NCI-H446 treated with DMSO at 0.1 percent for 48 hours (cell line): Measurements from ENCODE around the gene TESPA1.
A peak's percentile ranks its signal among the peaks of the same experiment; 100 is the strongest.
"Not testable (repeated sequence)": the region's sequence is repeated elsewhere in the genome, so short reads cannot be mapped to it uniquely, and the experiment has no call there.

Experiments used
- DNase-seq: peaks from one replicate; lab custom pipeline; 2025; lab: John Stamatoyannopoulos, UW

Gene TESPA1, protein sequence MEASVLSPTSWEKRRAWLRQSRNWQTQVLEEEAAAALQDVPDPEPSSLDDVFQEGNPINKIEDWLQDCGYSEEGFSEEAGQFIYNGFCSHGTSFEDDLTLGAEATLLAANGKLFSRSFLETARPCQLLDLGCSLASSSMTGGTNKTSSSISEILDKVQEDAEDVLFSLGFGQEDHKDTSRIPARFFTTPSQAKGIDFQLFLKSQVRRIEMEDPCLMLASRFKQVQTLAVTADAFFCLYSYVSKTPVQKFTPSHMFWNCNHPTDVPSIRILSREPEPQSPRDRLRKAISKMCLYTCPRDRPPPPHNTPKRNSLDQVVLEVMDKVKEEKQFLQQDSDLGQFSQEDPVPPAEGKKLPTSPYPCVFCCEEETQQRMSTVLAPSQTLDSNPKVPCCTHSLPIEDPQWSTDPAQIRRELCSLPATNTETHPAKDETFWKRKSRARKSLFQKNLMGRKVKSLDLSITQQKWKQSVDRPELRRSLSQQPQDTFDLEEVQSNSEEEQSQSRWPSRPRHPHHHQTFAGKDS

DNA sequence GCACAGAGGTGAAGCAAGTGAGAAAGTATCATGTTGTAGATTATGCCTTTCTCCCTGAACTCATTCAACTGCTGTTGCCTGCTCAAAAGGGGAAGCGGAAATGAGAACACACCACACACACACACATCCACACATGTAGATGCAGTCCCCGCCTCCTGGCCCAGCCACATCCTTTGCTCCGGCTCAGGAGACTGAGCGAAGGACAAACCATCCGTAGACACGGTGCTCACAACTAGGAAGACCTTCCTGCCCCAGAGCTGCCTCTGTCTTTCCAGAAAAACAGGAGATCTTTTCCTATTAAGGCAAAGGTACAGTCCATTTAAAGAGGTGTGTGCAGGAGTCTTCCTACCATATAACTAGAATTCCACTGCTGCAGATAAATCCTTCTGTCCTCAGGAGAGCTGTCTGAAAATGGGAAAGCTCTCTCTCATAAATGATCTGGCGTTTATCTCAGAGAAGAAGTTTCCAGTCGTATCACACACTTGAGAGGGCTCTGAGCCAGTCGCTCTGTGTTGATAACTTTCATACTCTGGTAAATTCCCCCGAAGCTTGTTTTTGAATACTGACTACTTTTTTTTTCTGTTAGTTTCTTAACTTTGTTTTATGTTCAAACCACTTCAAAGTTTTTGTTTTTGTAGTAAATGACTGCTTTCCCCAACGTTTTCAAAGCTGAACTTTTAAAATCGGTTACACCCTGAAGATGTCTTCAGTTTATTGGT is at the start of gene TESPA1:
TESPA1 (minus strand) TSS at position 105 of the 719 bp plus-strand sequence. CDS start 10,200 bp downstream, outside the sequence.
- no peak for DNase-seq

GRCh38 chr12:55034218-55034617 is 49.7 kb upstream of the TESPA1 start:
- DNase-seq, result peak; percentile 89

- no peak for DNase-seq
These were observed 40.9 kb upstream of the TESPA1 start for GRCh38 chr12:55025508-55025907.

- no peak for DNase-seq
These were observed 40.0 kb upstream of the TESPA1 start for GRCh38 chr12:55024575-55024974.

- DNase-seq, result peak; percentile 76
These were observed 35.2 kb upstream of the TESPA1 start, which contains the start of gene NEUROD4 for GRCh38 chr12:55019784-55020183. Gene NEUROD4, plus strand, starts transcription at chr12:55019974. Its CDS starts 6,466 bp downstream, at chr12:55026440.

DNA sequence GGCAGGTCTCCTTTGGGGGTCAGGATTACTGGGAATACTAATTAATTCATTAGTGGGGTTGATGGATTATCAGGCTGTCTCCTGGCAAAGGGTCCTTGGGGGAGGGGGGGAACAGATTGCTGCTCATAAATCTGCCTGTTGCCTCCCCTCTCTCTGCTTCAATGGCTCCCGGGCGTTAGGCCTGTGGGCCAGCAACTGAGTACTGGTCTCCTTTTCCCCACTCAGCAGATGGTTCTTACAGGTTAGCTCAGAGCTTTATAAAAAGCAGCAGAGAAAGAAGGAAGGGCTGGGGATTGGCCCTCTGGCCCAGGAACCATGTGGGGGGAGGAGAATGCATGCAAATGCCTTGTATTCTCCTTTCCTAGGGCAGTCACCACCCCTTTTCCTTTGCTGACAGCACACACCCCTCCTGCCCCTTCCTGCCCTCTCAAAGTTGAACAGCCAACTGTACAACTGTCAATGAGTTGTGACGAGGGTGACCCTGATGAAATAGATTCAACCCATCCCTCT is 32.9 kb upstream of the TESPA1 start:
- peak; percentile 94 for DNase-seq

DNA sequence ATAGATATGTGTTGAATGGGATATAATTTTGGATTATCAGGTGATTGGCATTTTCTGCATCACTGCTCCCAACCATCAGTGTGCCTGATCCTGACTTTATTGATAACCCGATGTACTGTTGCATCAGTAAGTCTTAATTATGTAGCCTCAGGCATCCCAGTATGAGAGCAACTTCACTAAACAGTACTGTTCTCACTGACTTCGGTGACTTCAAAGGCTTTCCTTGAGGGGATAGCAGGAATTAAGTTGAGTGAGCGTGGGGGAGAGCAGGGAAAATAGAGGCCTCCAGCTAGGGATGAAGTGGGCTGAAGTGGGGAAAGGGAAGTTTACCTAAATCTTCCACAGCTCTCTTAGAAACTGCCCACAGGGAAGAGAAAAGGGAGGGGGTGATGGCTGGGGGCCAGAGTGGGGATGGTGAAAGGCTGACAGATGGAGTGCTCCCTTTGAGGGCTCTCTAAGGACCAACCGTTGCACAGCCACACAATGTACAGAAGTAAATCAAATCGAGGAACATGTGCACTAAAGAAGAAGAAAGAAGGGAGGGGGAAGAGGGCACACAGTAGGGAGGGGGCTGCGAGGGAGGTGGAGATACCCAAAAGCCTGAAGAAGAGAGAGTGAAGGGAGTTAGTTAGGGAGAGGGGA is 24.5 kb upstream of the TESPA1 start:
- peak; percentile 93 for DNase-seq

GRCh38 chr12:55002355-55002754 is 17.8 kb upstream of the TESPA1 start:
- no peak for DNase-seq

DNA sequence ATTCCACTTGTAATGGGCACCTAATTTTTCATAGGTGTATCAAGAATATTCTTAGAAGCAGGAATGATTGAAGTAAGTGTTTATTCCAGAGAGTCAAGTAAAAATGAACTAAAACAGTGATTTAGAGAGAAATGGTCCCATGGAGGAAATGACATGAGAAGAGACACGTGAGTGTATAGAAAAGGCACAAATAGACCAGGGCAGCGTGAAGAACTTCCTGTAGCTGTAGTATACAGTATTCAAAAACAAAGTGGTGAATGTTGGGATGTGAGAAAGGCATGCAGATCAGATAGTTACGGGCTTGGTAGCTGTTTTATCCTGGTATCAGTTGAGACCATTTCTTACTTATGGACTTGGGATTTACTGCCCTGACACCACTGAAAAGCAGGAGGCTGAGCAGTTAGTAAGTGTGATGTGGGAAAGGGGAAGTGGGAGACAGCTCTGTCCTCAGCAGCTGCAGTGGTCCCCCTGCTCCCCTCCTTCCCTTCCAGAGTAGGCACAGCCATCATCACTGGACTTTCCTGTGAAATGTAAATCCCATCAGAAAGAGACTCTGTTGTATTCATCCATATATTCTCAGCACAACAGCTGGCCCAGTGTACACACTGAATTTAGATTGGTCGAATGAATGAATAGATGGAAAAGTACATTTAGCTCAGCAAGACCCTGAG is 16.8 kb upstream of the TESPA1 start:
- no peak for DNase-seq

DNA sequence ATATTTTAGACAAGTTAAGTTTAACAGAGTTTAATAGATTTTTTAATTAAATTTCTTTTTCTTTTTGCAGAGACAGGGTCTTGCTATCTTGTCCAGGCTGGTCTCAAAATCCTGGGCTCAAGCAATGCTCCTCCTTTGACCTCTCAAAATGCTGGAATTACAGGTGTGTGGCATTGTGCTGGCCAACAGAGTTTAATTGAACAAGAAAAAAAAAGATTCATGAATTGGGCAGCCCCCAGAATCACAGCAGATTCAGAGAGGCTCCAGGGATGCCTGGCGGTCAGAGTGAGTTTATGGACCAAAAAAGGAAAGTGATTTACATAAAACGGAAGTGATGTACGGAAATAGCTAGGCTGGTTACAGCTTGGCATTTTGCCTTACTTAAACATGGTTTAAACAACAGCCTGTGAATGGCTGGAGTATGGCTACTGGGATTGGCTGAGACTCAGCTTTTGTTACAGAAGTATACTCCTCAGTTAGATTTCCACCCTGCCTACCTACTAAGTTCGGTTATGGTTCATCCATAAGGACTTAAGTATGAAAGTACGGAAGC is 14.5 kb upstream of the TESPA1 start:
- DNase-seq, result peak; percentile 19

- peak; percentile 62 for DNase-seq
These were observed 13.5 kb upstream of the TESPA1 start for GRCh38 chr12:54997929-54998522.

DNA sequence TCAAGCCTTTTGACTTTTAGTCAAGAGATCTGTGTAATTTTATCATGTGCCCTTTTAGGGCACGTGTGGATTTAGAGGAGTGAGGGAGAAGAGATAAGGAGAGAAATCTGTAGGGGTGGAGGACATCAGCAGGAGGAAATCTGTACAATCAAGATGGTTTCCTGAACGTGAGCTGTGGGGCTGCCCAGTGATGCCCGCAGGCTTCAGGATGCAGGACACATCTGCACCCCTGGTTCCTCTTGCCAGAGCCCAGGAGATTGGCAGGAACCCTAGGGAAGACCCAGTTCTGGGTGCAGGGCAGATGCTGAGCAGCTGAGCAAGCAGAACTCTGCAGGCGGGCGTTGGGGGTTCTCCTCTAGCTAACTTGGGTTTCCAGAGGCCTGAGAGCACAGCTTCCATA is 11.6 kb upstream of the TESPA1 start:
- DNase-seq, result no peak

DNA sequence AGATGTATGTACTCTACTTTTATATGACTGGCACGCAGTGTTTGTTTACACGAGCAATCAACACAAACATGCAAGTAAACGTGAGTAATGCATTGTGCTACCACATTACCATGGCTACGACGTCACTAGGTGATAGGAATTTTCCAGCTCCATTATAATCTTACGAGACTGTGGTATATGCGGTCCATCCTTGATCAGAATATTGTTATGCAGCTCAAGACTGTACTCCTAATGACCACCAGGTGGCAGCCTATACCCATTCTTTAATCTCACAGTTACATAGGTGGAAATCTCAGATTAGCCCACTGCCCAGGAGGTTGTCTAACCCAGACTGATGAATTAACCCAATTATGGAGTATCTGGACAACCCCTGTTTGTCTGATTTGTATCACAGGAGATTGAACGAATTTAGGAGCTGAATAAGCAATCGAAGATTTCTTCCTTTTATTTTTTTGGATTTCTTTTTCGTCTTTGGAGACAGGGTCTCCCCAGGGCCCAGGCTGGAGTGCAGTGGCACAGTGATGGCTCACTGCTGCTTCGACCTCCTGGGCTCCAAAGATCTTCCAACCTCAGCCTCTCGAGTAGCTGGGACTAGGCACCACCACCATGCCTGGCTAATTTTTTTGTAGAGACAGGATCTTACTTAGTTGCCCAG is 8.7 kb upstream of the TESPA1 start:
- peak; percentile 60 for DNase-seq

DNA sequence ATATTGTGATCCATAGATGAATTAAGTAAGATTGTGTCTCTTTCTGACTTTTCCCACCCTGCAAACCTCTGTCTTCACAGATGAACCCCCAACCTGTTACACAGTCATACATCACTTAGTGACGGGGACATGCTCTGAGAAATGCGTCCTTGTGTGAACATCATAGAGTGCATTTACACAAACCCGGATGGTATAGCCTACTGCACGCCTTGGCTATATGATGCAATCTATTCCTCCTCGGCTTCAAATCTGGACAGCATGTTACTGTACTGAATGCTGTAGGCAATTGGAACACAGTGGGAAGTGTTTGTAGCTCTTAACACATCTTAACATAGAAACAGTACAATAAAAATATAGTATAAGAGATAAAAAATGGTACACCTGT is 7.4 kb upstream of the TESPA1 start:
- DNase-seq, result no peak

DNA sequence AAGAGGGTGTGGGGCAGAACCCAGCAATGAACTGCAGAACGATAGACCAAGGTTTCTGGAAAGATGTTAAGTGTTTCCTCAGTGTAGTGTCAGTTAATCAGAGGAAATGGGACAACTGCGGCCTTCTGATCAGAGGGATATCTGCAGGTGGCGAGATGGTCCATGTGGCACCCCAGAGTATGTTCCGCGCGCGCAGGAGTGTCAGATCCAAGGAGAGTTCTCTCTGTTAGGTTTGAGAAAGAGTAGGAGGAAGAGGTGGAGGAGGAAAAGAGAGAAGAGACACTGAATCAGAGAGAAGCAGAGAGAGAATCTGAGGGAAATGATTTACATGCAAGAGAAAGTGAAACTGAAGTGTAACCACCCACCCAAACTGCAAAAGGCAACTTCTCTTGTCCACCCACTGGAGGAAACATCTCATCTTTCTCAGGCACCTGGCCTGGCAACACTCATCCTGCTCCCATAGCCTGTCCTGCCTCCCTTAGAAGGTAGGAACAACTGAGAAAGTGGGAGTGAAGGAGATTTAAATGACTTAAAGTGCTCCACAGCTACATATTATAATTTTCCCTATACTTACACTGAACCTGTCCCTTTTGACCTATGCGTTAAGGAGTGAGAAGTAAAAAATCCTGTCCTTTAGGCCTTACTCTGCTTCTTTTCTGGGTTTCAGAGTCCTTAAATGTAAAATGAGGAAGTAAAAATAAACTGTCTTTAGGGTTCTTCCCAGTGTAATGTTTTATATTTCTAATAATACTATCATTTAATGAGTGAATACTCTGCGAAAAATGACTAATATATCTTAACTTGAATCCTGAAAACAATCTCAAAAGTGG is 6.8 kb upstream of the TESPA1 start:
- DNase-seq, result no peak

DNA sequence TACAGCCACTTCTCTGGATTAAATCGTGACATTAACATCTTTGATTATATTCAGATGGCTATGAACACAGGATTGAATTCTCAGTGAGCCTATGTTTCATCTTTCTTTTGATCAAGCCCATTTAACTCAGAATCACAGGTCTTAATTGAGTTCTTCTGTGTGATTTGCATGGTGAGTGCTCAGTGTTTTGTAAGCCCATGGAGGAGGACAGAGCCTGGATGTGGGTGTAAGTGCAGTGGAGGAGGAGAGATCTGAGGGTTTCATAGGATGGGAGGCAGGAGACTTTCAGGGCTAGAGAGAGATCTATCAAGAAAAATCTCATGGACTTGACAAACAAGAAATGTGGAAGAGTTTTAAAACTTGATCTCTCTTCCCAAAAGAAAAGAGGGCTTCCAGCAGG is 5.3 kb upstream of the TESPA1 start:
- DNase-seq, result no peak

DNA sequence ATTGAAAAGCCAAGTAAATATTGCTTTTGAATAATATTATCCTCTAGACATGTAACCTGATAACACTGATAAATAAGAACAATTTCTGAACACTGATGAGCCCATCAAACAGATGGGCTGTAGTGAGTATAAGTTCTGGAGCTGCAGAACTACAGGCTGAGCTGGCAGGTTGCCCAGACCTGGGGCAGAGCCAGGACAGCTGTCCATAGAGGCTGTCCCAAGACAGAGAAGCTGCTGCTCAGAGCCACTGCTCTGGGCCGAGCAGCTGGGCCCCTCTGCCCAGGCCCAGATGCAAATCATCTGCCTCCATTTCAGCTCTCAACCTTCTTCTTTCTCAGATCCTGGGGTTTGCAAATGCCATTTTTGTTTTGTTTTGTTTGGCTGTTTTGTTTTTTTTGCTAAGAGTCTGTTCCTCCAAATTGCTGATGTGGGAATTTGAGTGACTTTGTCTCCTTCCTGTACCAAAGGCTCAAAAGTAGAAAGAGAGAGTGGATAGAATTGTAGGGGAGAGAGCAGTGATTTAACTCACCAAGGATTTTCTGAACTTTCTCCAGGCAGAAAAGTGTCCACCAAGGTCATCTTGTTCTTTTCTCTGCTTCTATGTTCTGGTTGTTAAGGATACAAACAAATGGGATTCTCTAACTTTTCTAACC is 4.0 kb upstream of the TESPA1 start:
- peak; percentile 83 for DNase-seq

GRCh38 chr12:54987611-54988231 is 3.2 kb upstream of the TESPA1 start:
- no peak for DNase-seq

DNA sequence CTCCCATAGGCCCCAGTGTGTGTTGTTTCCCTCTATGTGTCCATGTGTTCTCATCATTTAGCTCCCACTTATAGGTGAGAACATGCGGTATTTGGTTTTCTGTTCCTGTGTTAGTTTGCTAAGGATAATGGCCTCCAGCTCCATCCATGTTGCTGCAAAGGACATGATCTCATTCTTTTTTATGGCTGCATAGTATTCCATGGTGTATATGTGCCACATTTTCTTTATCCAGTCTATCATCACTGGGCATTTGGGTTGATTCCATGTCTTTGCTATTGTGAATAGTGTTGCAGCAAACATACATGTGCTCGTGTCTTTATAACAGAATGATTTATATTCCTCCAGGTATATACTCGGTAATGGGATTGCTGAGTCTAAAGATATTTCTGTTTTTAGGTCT is 2.2 kb upstream of the TESPA1 start:
- DNase-seq, result not testable (repeated sequence)
